K562 (cell line): ENCODE measurements around the gene IRF2BP2. TPM values are rescaled to one million over a fixed set of nuclear protein-coding genes. Genes with fewer than 3 reads are reported as not detected.

Experiments
- ARID4B ChIP-seq: sonication (generic); formaldehyde crosslinking; IDR thresholded peaks from 2 replicates; pipeline ENCODE4 v1.8.0; 2022; ENCODE audit warnings: mild to moderate bottlenecking, missing genetic modification reagents
- CBX3 ChIP-seq, 2 experiments: IDR thresholded peaks; 1 replicate in 1 of 2; 2 replicates in 1 of 2; pipeline ENCODE4 v1.6.1; 2012; ENCODE audit warnings: inconsistent platforms in 2 of 2, low read length in 2 of 2, borderline replicate concordance in 1 of 2, control low read depth in 1 of 2
- ELF4 ChIP-seq: fragments of 450-650 bp; formaldehyde crosslinking; IDR thresholded peaks from 2 replicates; pipeline ENCODE4 v1.4.0; 2022; ENCODE audit warnings: missing genetic modification characterization
- ESRRA ChIP-seq: fragments of 450-650 bp; IDR thresholded peaks from 2 replicates; pipeline ENCODE4 v1.6.1; 2014; ENCODE audit warnings: low read depth, mild to moderate bottlenecking, moderate library complexity, borderline replicate concordance
- ETV5 ChIP-seq: sonication (generic); formaldehyde crosslinking; IDR thresholded peaks from 2 replicates; pipeline ENCODE4 v1.4.0; 2020; ENCODE audit warnings: low read depth, mild to moderate bottlenecking, missing genetic modification reagents
- MAFG ChIP-seq: fragments of 450-650 bp; conservative IDR thresholded peaks from 2 replicates; pipeline ENCODE4 v1.6.1; 2016; ENCODE audit warnings: missing genetic modification characterization, missing compliant biosample characterization
- MYC ChIP-seq, 2 experiments: fragments of 250-450 bp in 1 of 2; sonication (Bioruptor Pico) in 1 of 2; IDR thresholded peaks; 2 replicates each; pipeline versions ENCODE4 v1.5.1 to v1.6.1; 2012 to 2021; ENCODE audit warnings: low read depth in 2 of 2, borderline replicate concordance in 1 of 2, improper control_type of control experiment in 1 of 2, low read length in 1 of 2, mild to moderate bottlenecking in 1 of 2, moderate library complexity in 1 of 2
- NR0B1 ChIP-seq: fragments of 450-650 bp; IDR thresholded peaks from one replicate; pipeline ENCODE4 v1.6.1; 2018; ENCODE audit warnings: mild to moderate bottlenecking, moderate library complexity; ENCODE audit not compliant: partially characterized antibody
- POLR2A ChIP-seq: fragments of 450-650 bp; conservative IDR thresholded peaks from 2 replicates; pipeline ENCODE4 v1.6.1; 2016
- RBM15 ChIP-seq: fragments of 200-400 bp; formaldehyde crosslinking; IDR thresholded peaks from 2 replicates; pipeline ENCODE4 v1.6.1; 2018; ENCODE audit warnings: mild to moderate bottlenecking, low read length, moderate library complexity; ENCODE audit not compliant: insufficient read depth
- SMC3 ChIP-seq: conservative IDR thresholded peaks from 2 replicates; pipeline ENCODE4 v1.6.1; 2011; ENCODE audit warnings: low read depth, low read length, improper control_type of control experiment; ENCODE audit not compliant: insufficient read depth
- SPI1 ChIP-seq: IDR thresholded peaks from 2 replicates; pipeline ENCODE4 v1.6.1; 2011; ENCODE audit warnings: low read depth, low read length, control low read depth, borderline replicate concordance
- STAT6 ChIP-seq: sonication (generic); formaldehyde crosslinking; IDR thresholded peaks from 2 replicates; pipeline ENCODE4 v1.8.1; 2023; ENCODE audit warnings: mild to moderate bottlenecking, missing genetic modification reagents
- YBX1 ChIP-seq: fragments of 450-650 bp; IDR thresholded peaks from 2 replicates; pipeline ENCODE4 v1.7.1; 2016; ENCODE audit warnings: mild to moderate bottlenecking
- ZBTB34 ChIP-seq: fragments of 250-450 bp; sonication (Bioruptor Pico); IDR thresholded peaks from 2 replicates; pipeline ENCODE4 v1.8.0; 2021; ENCODE audit warnings: mild to moderate bottlenecking, moderate library complexity
- ZNF316 ChIP-seq: fragments of 450-650 bp; IDR thresholded peaks from 2 replicates; pipeline ENCODE4 v1.6.1; 2016
- polyA plus RNA-seq, 8 experiments: library from polyadenylated mRNA; depleted of rRNA in 4 of 8; stranded (reverse) in 5 of 8; unstranded in 3 of 8; fragments of >200 nt; fragmentation: Nextera tagmentation in 2 of 8; fragmentation: Illumina TruSeq in 1 of 8; extraction: Ambion mirVana in 2 of 8; extraction: Trizol in 1 of 8; gene quantifications; 2 replicates each; pipeline versions ENCODE4 v1.2.1 to v1.2.3, GENCODE V29; 2011 to 2014; ENCODE audit warnings: inconsistent platforms in 1 of 8, missing spikeins in 1 of 8
- total RNA-seq, 7 experiments: library from RNA; depleted of rRNA in 6 of 7; stranded (reverse); fragments of >200 nt in 6 of 7; fragmentation: Illumina TruSeq in 2 of 7; extraction: Trizol in 2 of 7; gene quantifications; 2 replicates each; pipeline versions ENCODE4 v1.2.1 to v1.2.3, GENCODE V29; 2011 to 2021; ENCODE audit warnings: low replicate concordance in 1 of 7

The IRF2BP2 gene
- total and polyA plus RNA-seq, 9 of the 15 experiments (the other 6 are each of a cell fraction or from before 2014, with no cell fraction given), result 7.7 to 68.6 (median 22.1) TPM

- TF ChIP-seq NR0B1 (no peak), MAFG (tag) (no peak), STAT6 (CRISPR knock-in tag) (no peak), CBX3 (IDR thresholded peaks at IDR 0.05; ENCODE audit: borderline replicate concordance in 1 of 2, low read length in 2 of 2) (0 out of 3 replicates have a peak, but pooled peaks of 1 of the 2 experiments have one; percentile 48), SPI1 (no peak), ETV5 (no peak), MYC (IDR thresholded peaks at IDR 0.05; ENCODE audit: low read depth, low read length) (no peak), MYC (CRISPR knock-in tag; IDR thresholded peaks at IDR 0.05; ENCODE audit: borderline replicate concordance, low read depth) (no peak), SMC3 (no peak), YBX1 (no peak), RBM15 (no peak), ARID4B (CRISPR knock-in tag) (no peak), ZBTB34 (no peak), POLR2A (no peak), ESRRA (no peak), ELF4 (CRISPR knock-in tag) (no peak), ZNF316 (no peak)
These were observed 30.0 kb downstream of the IRF2BP2 start (continued) for GRCh38 chr1:234579967-234580366.
